ENCODE results near the gene MCMBP. TPM values are rescaled to one million over a fixed set of nuclear protein-coding genes. Genes with fewer than 3 reads are reported as not detected.

Gene MCMBP
- total and polyA plus RNA-seq, 2 donors (not counting 1 experiment from before 2014, with no cell fraction given) = 27.1 to 36.0 TPM

DNA sequence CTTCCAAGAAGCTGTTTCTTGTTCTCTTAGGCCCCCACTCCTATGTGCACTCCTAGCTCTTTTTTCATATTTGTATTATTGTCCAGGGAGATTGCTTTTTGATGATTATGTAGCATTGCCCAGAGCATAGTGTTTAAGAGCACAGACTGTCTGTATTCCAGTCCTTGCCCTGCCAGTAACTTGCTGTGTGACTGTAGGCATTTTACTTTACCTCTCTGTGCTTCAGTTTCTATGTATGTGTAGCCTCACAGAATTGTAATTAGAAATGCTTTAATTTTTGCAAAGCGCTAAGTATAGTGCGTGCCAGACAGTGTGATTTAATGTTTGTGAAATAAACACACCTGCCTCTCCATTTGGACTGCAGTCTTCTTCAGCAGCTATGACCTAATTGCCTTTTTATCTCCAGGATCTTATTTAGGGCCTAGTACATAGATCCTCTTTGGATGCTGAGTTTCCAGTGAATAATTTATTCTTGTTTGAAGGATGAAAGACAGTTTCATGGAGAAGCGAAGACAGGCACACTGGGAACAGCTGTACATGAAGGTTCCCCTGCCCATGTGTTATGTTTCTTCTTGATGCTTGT, 21.3 kb upstream of the MCMBP start:
- no peaks in the 10 kb centered on the region for H3K9me3 Mint-ChIP-seq (ENCODE audit: insufficient read depth)
- Histone ChIP-seq H3K36me3 (replicated peaks in 1 of 2; ENCODE audit: control extremely low read depth in 1 of 2, control insufficient read depth in 1 of 2, extremely low read depth in 1 of 2, insufficient read depth in 2 of 2, low read length in 1 of 2) (peaks cover 4 to 10% of the 10 kb centered on the region in 2 experiments), H3K4me2 (replicated peaks; ENCODE audit: low read depth, low read length, poor library complexity, severe bottlenecking) (peak overlapping the region; percentile 87), H3K27me3 (replicated peaks in 1 of 4; ENCODE audit: control extremely low read depth in 1 of 4, control insufficient read depth in 3 of 4, insufficient read depth in 4 of 4, low read length in 3 of 4) (no peaks in the 10 kb centered on the region), H3K9ac (ENCODE audit: low read length) (no peak overlapping the region), H4K20me1 (ENCODE audit: control insufficient read depth, insufficient read depth, low read length, poor library complexity, severe bottlenecking) (peaks cover 14% of the 10 kb centered on the region), H3K27ac (ENCODE audit: low read length in 2 of 2) (peak overlapping the region in 1 of 2 donors; percentile 53), H3K9me3 (ENCODE audit: control extremely low read depth in 1 of 3, control insufficient read depth in 2 of 3, insufficient read depth in 1 of 3, low read length in 2 of 3) (peaks cover 0 to 2% (median 0%) of the 10 kb centered on the region in 3 donors), H3K4me3 (ENCODE audit: control extremely low read depth in 1 of 5, extremely low read depth in 1 of 5, insufficient read depth in 1 of 5, low read depth in 2 of 5, low read length in 4 of 5) (no peak overlapping the region), H3K4me1 (ENCODE audit: control insufficient read depth in 2 of 2, insufficient read depth in 2 of 2, low read length in 2 of 2) (peaks cover 12 to 13% of the 10 kb centered on the region in 2 donors), H3K79me2 (ENCODE audit: control insufficient read depth, insufficient read depth, low read length) (peaks cover 59% of the 10 kb centered on the region), H2AFZ (ENCODE audit: insufficient read depth, low read depth, low read length, poor library complexity, severe bottlenecking) (no peak overlapping the region)
- ATAC-seq (ENCODE audit: low read depth) = no peak
- no peak for DNase-seq
- CTCF ChIA-PET = interaction anchor here (0.6 to 2.1 kb wide), 2 partner anchors 12 to 21 kb away, joined by 3 to 14 read pairs; partner anchors contain the start of gene MCMBP
- POLR2A ChIA-PET = interaction anchor here (0.9 kb wide), 1 partner anchor 22 kb away, joined by 6 read pairs; the partner anchor contains the start of gene MCMBP
- H3K4me1 Mint-ChIP-seq = peaks cover 54% of the 10 kb centered on the region
- peak overlapping the region; percentile 73 for H3K4me3 Mint-ChIP-seq
- H3K27ac Mint-ChIP-seq = peak overlapping the region; percentile 43
- WGBS (ENCODE audit: insufficient coverage) = no CpG with 5 or more reads among the region's 3 CpGs
- intact Hi-C loops (cut with micrococcal nuclease) = loop anchor here (2.0 kb wide), 1 partner anchor 1139 kb away; the partner anchor contains the start of gene CACUL1
- H3K27me3 Mint-ChIP-seq = no peaks in the 10 kb centered on the region
- no peak for TF ChIP-seq EZH2 (IDR thresholded peaks at IDR 0.05; ENCODE audit: borderline replicate concordance, insufficient read depth, low read depth, low read length, poor library complexity, severe bottlenecking)
- TF ChIP-seq, protein P1, sequence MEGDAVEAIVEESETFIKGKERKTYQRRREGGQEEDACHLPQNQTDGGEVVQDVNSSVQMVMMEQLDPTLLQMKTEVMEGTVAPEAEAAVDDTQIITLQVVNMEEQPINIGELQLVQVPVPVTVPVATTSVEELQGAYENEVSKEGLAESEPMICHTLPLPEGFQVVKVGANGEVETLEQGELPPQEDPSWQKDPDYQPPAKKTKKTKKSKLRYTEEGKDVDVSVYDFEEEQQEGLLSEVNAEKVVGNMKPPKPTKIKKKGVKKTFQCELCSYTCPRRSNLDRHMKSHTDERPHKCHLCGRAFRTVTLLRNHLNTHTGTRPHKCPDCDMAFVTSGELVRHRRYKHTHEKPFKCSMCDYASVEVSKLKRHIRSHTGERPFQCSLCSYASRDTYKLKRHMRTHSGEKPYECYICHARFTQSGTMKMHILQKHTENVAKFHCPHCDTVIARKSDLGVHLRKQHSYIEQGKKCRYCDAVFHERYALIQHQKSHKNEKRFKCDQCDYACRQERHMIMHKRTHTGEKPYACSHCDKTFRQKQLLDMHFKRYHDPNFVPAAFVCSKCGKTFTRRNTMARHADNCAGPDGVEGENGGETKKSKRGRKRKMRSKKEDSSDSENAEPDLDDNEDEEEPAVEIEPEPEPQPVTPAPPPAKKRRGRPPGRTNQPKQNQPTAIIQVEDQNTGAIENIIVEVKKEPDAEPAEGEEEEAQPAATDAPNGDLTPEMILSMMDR (IDR thresholded peaks at IDR 0.05) = no peak

DNA sequence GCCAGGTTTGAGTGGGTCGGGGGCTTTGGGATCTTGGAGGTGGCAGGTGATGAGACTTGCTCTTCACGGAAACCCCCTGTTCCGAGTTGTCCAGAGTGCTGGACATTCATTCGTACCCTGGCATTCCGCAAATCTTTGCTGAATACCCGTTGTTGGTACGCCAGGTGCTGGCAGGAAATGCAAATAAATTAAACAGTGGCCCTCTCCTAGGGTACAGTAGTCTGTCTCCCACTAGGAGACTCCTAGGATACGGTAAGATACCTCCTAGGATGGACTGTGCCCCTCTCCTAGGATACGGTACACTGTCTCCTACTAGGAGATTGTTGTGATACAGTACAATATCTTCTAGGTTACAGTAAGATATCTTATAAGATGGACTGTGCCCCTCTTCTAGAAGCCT, 20.4 kb upstream of the MCMBP start:
- Histone ChIP-seq H3K4me1 (ENCODE audit: control insufficient read depth in 2 of 2, insufficient read depth in 2 of 2, low read length in 2 of 2) (peaks cover 12 to 13% of the 10 kb centered on the region in 2 donors), H3K4me3 (ENCODE audit: control extremely low read depth in 1 of 5, extremely low read depth in 1 of 5, insufficient read depth in 1 of 5, low read depth in 2 of 5, low read length in 4 of 5) (peak overlapping the region; percentile 76 to 98 (median 95)), H3K27me3 (replicated peaks in 1 of 4; ENCODE audit: control extremely low read depth in 1 of 4, control insufficient read depth in 3 of 4, insufficient read depth in 4 of 4, low read length in 3 of 4) (no peaks in the 10 kb centered on the region), H3K79me2 (ENCODE audit: control insufficient read depth, insufficient read depth, low read length) (peaks cover 50% of the 10 kb centered on the region), H3K4me2 (replicated peaks; ENCODE audit: low read depth, low read length, poor library complexity, severe bottlenecking) (peak overlapping the region; percentile 87), H3K36me3 (replicated peaks in 1 of 2; ENCODE audit: control extremely low read depth in 1 of 2, control insufficient read depth in 1 of 2, extremely low read depth in 1 of 2, insufficient read depth in 2 of 2, low read length in 1 of 2) (peaks cover 1 to 2% of the 10 kb centered on the region in 2 experiments), H3K27ac (ENCODE audit: low read length in 2 of 2) (peak overlapping the region; percentile 82), H2AFZ (ENCODE audit: insufficient read depth, low read depth, low read length, poor library complexity, severe bottlenecking) (peak overlapping the region; percentile 96), H3K9ac (ENCODE audit: low read length) (peak overlapping the region; percentile 90), H4K20me1 (ENCODE audit: control insufficient read depth, insufficient read depth, low read length, poor library complexity, severe bottlenecking) (peaks cover 5% of the 10 kb centered on the region), H3K9me3 (ENCODE audit: control extremely low read depth in 1 of 3, control insufficient read depth in 2 of 3, insufficient read depth in 1 of 3, low read length in 2 of 3) (peaks cover 0 to 2% (median 0%) of the 10 kb centered on the region in 3 donors)
- Mint-ChIP-seq H3K27ac (peak overlapping the region; percentile 98), H3K27me3 (no peaks in the 10 kb centered on the region), H3K4me3 (peak overlapping the region; percentile 96), H3K4me1 (peaks cover 46% of the 10 kb centered on the region), H3K9me3 (ENCODE audit: insufficient read depth) (no peaks in the 10 kb centered on the region)
- DNase-seq = no peak
- ATAC-seq (ENCODE audit: low read depth) = no peak
- 5% methylated on average over 7 of the region's 9 CpGs for WGBS (ENCODE audit: insufficient coverage)
- ChIA-PET CTCF (interaction anchor here (1.2 to 2.1 kb wide), 3 partner anchors 20 to 142 kb away, joined by 3 to 14 read pairs (median 4); partner anchors contain the start of gene MCMBP), POLR2A (interaction anchor here (0.7 to 1.2 kb wide), 3 partner anchors 20 to 296 kb away, joined by 4 to 11 read pairs (median 6); partner anchors contain the start of genes MCMBP and TIAL1)
- TF ChIP-seq EZH2 (IDR thresholded peaks at IDR 0.05; ENCODE audit: borderline replicate concordance, insufficient read depth, low read depth, low read length, poor library complexity, severe bottlenecking) = no peak
- TF ChIP-seq, protein P1 (IDR thresholded peaks at IDR 0.05) = no peak
- intact Hi-C loops (cut with micrococcal nuclease) = loop anchor here (2.0 kb wide), 1 partner anchor 1138 kb away; the partner anchor contains the start of gene CACUL1

Measured in B cell (primary cell).